ENCODE data around the gene CCDC192.

DNA sequence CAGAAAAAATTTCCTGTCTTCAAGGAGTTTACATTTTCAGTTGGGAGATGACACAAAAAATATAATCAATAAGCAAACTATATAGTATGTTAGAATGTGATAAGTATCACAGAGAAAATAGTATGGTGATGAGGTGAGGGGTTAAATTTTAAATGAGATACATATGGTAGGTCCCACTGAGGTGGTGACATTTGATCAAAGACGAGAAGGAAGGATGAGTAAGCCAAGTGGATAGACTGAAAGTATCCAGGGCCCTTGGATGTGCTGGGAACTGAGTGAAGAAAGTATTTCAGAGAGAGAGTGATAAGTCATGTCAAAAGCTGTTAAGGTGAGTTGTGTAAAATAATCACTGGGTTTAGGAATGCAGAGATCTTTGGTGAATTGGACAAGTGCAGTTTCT lies 3.5 kb downstream of the CCDC192 start:
- TF ChIP-seq, protein P1, sequence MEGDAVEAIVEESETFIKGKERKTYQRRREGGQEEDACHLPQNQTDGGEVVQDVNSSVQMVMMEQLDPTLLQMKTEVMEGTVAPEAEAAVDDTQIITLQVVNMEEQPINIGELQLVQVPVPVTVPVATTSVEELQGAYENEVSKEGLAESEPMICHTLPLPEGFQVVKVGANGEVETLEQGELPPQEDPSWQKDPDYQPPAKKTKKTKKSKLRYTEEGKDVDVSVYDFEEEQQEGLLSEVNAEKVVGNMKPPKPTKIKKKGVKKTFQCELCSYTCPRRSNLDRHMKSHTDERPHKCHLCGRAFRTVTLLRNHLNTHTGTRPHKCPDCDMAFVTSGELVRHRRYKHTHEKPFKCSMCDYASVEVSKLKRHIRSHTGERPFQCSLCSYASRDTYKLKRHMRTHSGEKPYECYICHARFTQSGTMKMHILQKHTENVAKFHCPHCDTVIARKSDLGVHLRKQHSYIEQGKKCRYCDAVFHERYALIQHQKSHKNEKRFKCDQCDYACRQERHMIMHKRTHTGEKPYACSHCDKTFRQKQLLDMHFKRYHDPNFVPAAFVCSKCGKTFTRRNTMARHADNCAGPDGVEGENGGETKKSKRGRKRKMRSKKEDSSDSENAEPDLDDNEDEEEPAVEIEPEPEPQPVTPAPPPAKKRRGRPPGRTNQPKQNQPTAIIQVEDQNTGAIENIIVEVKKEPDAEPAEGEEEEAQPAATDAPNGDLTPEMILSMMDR (IDR thresholded peaks at IDR 0.05), result no peak
- no peak for TF ChIP-seq POLR2A (IDR thresholded peaks at IDR 0.05)
